B cell (primary cell): Measurements from ENCODE around the gene GNAT3. TPM values are rescaled to one million over a fixed set of nuclear protein-coding genes. Genes with fewer than 3 reads are reported as not detected.

Experiments used
- ATAC-seq: fragments of 200-7000 bp; cut with Tn5 transposase; one replicate; pipeline ENCODE4 v1.10.0; 2021; ENCODE audit warnings: low read depth, mild to moderate bottlenecking, moderate number of reproducible peaks, moderate library complexity
- CTCF ChIA-PET: fragments of 350-600 bp; sonication (Branson Sonifier 250); formaldehyde crosslinking; loops from one replicate; lab custom pipeline; 2021; ENCODE audit warnings: antibody characterized with exemption, inconsistent platforms; lab: Charles Lee
- POLR2A ChIA-PET: fragments of 350-600 bp; sonication (Branson Sonifier 250); formaldehyde crosslinking; loops from one replicate; lab custom pipeline; 2021; ENCODE audit warnings: antibody characterized with exemption; lab: Charles Lee
- DNase-seq: peaks from one replicate; pipeline ENCODE4 v3.0.0; 2013
- H2AFZ ChIP-seq: 2 replicates; pipeline ENCODE4 v1.6.1; 2012; ENCODE audit warnings: mild to moderate bottlenecking, low read depth, low read length; ENCODE audit not compliant: insufficient read depth, poor library complexity, severe bottlenecking
- H3K27ac ChIP-seq, 2 donors: 1 replicate in 1 of 2; 2 replicates in 1 of 2; pipeline ENCODE4 v1.5.1; 2012 to 2013; ENCODE audit warnings: low read length in 2 of 2, mild to moderate bottlenecking in 2 of 2, moderate library complexity in 1 of 2
- H3K27me3 ChIP-seq, 4 experiments: fragments of 200-600 bp in 1 of 4; sonication (generic) in 1 of 4; replicated peaks in 1 of 4; 1 replicate in 2 of 4; 2 replicates in 2 of 4; pipeline versions ENCODE4 v1.6.1 to v1.7.0; 2013 to 2016; ENCODE audit warnings: low read length in 3 of 4, mild to moderate bottlenecking in 2 of 4, mixed read lengths in 1 of 4, moderate library complexity in 1 of 4; ENCODE audit not compliant: insufficient read depth in 4 of 4, control insufficient read depth in 3 of 4; ENCODE audit errors: control extremely low read depth in 1 of 4
- H3K36me3 ChIP-seq, 2 experiments: replicated peaks in 1 of 2; 1 replicate in 1 of 2; 2 replicates in 1 of 2; pipeline versions ENCODE4 v1.6.1 to v1.7.1; 2013; ENCODE audit warnings: low read length in 1 of 2; ENCODE audit not compliant: insufficient read depth in 2 of 2, control insufficient read depth in 1 of 2; ENCODE audit errors: control extremely low read depth in 1 of 2, extremely low read depth in 1 of 2
- H3K4me1 ChIP-seq, 2 donors: fragments of 200-600 bp in 1 of 2; sonication (generic) in 1 of 2; 1 replicate in 1 of 2; 2 replicates in 1 of 2; pipeline versions ENCODE4 v1.5.1 to v1.6.1; 2013 to 2017; ENCODE audit warnings: low read length in 2 of 2; ENCODE audit not compliant: control insufficient read depth in 2 of 2, insufficient read depth in 2 of 2
- H3K4me2 ChIP-seq: replicated peaks from 2 replicates; pipeline ENCODE3; 2012; ENCODE audit warnings: mild to moderate bottlenecking, low read depth, low read length; ENCODE audit not compliant: poor library complexity, severe bottlenecking
- H3K4me3 ChIP-seq, 5 experiments: fragments of 200-600 bp in 1 of 5; sonication (generic) in 1 of 5; 1 replicate in 3 of 5; 2 replicates in 2 of 5; pipeline versions ENCODE4 v1.5.1 to v1.7.0; 2011 to 2016; ENCODE audit warnings: low read length in 4 of 5, mild to moderate bottlenecking in 4 of 5, low read depth in 2 of 5, control low read depth in 1 of 5, moderate library complexity in 1 of 5; ENCODE audit not compliant: insufficient read depth in 1 of 5; ENCODE audit errors: control extremely low read depth in 1 of 5, extremely low read depth in 1 of 5
- H3K79me2 ChIP-seq: fragments of 200-600 bp; sonication (generic); one replicate; pipeline ENCODE4 v1.6.0; 2016; ENCODE audit warnings: low read length; ENCODE audit not compliant: control insufficient read depth, insufficient read depth
- H3K9ac ChIP-seq: fragments of 200-600 bp; sonication (generic); 2 replicates; pipeline ENCODE4 v1.6.1; 2017; ENCODE audit warnings: mild to moderate bottlenecking, low read length, moderate library complexity
- H3K9me3 ChIP-seq, 3 donors: one replicate each; pipeline versions ENCODE4 v1.6.1 to v1.7.1; 2013; ENCODE audit warnings: low read length in 2 of 3; ENCODE audit not compliant: control insufficient read depth in 2 of 3, insufficient read depth in 1 of 3; ENCODE audit errors: control extremely low read depth in 1 of 3
- H4K20me1 ChIP-seq: 2 replicates; pipeline ENCODE4 v1.6.0; 2012; ENCODE audit warnings: mild to moderate bottlenecking, low read length; ENCODE audit not compliant: insufficient read depth, control insufficient read depth, poor library complexity, severe bottlenecking
- H3K27ac Mint-ChIP-seq: one replicate; pipeline ENCODE4 v1.8.0; 2021; ENCODE audit warnings: mixed read lengths
- H3K27me3 Mint-ChIP-seq: one replicate; pipeline ENCODE4 v1.8.0; 2021; ENCODE audit warnings: mixed read lengths
- H3K4me1 Mint-ChIP-seq: one replicate; pipeline ENCODE4 v1.8.0; 2021; ENCODE audit warnings: mixed read lengths
- H3K4me3 Mint-ChIP-seq: one replicate; pipeline ENCODE4 v1.8.0; 2021; ENCODE audit warnings: mixed read lengths
- H3K9me3 Mint-ChIP-seq: one replicate; pipeline ENCODE4 v1.8.0; 2022; ENCODE audit warnings: mixed read lengths; ENCODE audit not compliant: insufficient read depth
- EZH2 ChIP-seq: IDR thresholded peaks from 2 replicates; pipeline ENCODE4 v1.6.1; 2012; ENCODE audit warnings: borderline replicate concordance, low read depth, mild to moderate bottlenecking, moderate library complexity, low read length; ENCODE audit not compliant: insufficient read depth, poor library complexity, severe bottlenecking
- WGBS: methylation state at CpG from one replicate; pipeline ENCODE4 v1.1.5; 2013; ENCODE audit warnings: missing lambda C conversion rate; ENCODE audit not compliant: insufficient coverage; 5-methylcytosine and 5-hydroxymethylcytosine counted together
- intact Hi-C: fragments of 100-400 bp; cut with micrococcal nuclease; formaldehyde crosslinking; loops from one replicate; pipeline ENCODE4 v1.10.0; 2022
- polyA plus RNA-seq: library from polyadenylated mRNA; depleted of rRNA; stranded (reverse); fragments of >200 nt; gene quantifications from 2 replicates; pipeline ENCODE4 v1.2.3, GENCODE V29; 2012
- total RNA-seq, 2 donors: library from RNA; stranded (reverse); fragments of 120-200 nt in 1 of 2; gene quantifications; 1 replicate in 1 of 2; 2 replicates in 1 of 2; pipeline versions ENCODE4 v1.2.3 to v1.2.4, GENCODE V29; 2013 to 2022
- TF ChIP-seq, protein P1 (sequence below): fragments of 200-600 bp; IDR thresholded peaks from one replicate; pipeline ENCODE4 v1.8.0; 2022; ENCODE audit warnings: antibody characterized with exemption, mild to moderate bottlenecking

GNAT3 gene
- total and polyA plus RNA-seq, 2 donors (not counting 1 experiment from before 2014, with no cell fraction given), result not detected

DNA sequence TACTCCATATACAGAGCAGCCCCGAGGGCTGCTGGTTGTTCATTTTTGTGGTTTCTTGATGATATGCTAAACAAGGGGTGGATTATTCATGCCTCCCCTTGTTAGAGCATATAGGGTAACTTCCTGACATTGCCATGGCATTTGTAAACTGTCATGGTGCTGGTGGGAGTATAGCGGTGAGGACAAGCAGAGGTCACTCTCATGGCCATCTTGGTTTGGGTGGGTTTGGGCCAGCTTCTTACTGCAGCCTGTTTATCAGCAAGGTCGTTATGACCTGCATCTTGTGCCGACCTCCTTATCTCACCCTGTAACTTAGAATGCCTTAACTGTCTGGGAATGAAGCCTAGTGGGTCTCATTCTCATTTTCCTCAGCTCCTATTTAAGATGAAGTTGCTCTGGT lies 31.3 kb downstream of the GNAT3 start:
- Histone ChIP-seq H3K27ac (no peak overlapping the region), H4K20me1 (no peaks in the 10 kb centered on the region), H3K27me3 (no peaks in the 10 kb centered on the region), H3K4me1 (no peaks in the 10 kb centered on the region), H3K4me2 (no peak overlapping the region), H3K79me2 (no peaks in the 10 kb centered on the region), H2AFZ (no peak overlapping the region), H3K36me3 (no peaks in the 10 kb centered on the region), H3K9ac (no peak overlapping the region), H3K9me3 (no peaks in the 10 kb centered on the region), H3K4me3 (no peak overlapping the region)
- Mint-ChIP-seq H3K27ac (no peak overlapping the region), H3K9me3 (peaks cover 2% of the 10 kb centered on the region), H3K27me3 (no peaks in the 10 kb centered on the region), H3K4me3 (no peak overlapping the region), H3K4me1 (no peaks in the 10 kb centered on the region)
- DNase-seq (no peak), ATAC-seq (no peak)
- TF ChIP-seq EZH2, result no peak
- TF ChIP-seq, protein P1, sequence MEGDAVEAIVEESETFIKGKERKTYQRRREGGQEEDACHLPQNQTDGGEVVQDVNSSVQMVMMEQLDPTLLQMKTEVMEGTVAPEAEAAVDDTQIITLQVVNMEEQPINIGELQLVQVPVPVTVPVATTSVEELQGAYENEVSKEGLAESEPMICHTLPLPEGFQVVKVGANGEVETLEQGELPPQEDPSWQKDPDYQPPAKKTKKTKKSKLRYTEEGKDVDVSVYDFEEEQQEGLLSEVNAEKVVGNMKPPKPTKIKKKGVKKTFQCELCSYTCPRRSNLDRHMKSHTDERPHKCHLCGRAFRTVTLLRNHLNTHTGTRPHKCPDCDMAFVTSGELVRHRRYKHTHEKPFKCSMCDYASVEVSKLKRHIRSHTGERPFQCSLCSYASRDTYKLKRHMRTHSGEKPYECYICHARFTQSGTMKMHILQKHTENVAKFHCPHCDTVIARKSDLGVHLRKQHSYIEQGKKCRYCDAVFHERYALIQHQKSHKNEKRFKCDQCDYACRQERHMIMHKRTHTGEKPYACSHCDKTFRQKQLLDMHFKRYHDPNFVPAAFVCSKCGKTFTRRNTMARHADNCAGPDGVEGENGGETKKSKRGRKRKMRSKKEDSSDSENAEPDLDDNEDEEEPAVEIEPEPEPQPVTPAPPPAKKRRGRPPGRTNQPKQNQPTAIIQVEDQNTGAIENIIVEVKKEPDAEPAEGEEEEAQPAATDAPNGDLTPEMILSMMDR, result no peak
- WGBS, result 100% methylated on average over 2 of the region's 4 CpGs
- ChIA-PET POLR2A (no interaction called here), CTCF (no interaction called here)
- intact Hi-C loops, result no loop called here

DNA sequence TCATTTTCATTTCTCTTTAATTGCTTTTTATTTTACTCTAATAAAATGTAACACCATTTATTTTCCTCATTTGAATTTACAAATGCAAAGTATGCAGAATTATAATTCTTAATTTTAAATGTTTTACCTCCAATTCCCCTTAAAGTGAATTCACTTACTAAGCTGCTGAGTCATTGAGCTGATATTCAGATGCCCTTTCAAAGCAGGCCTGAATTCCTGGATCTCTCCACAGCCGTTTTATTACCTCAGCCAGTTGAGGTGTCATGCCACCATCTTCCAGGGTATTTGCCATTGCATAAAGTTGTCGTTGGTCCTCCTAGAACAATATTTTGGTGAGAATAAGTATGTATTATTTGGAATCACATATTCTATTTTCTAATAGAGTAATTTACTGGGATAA lies 33.2 kb downstream of the GNAT3 start:
- ChIA-PET POLR2A (no interaction called here), CTCF (interaction anchor here (0.5 kb wide), 1 partner anchor 336 kb away, joined by 3 read pairs; no protein-coding TSS in a partner anchor)
- no peaks in the 10 kb centered on the region for H3K36me3 ChIP-seq
- no peaks in the 10 kb centered on the region for H3K79me2 ChIP-seq
- no peak overlapping the region for H3K27ac Mint-ChIP-seq
- H3K27me3 ChIP-seq, result no peaks in the 10 kb centered on the region
- no peak overlapping the region for H3K4me2 ChIP-seq
- H3K27me3 Mint-ChIP-seq, result no peaks in the 10 kb centered on the region
- ATAC-seq, result no peak
- no peak for DNase-seq
- intact Hi-C loops, result no loop called here
- no peaks in the 10 kb centered on the region for H4K20me1 ChIP-seq
- H3K4me3 Mint-ChIP-seq, result no peak overlapping the region
- peaks cover 2% of the 10 kb centered on the region for H3K9me3 Mint-ChIP-seq
- H3K9ac ChIP-seq, result no peak overlapping the region
- H3K4me1 ChIP-seq, result no peaks in the 10 kb centered on the region
- no peak for TF ChIP-seq EZH2
- TF ChIP-seq, protein P1, result no peak
- H3K4me3 ChIP-seq, result no peak overlapping the region
- no peak overlapping the region for H3K27ac ChIP-seq
- no peak overlapping the region for H2AFZ ChIP-seq
- no peaks in the 10 kb centered on the region for H3K9me3 ChIP-seq
- H3K4me1 Mint-ChIP-seq, result no peaks in the 10 kb centered on the region
- WGBS, result 80% methylated on average over 1 of the region's 2 CpGs
